Spleen (tissue), 7 donors: ENCODE data around the gene LPP.

Experiments used
- CTCF ChIP-seq, 11 experiments: fragments of 200-600 bp in 7 of 11; fragments of 450-650 bp in 4 of 11; sonication (generic) in 4 of 11; IDR thresholded peaks in 8 of 11; conservative IDR thresholded peaks in 3 of 11; 1 replicate in 7 of 11; 2 replicates in 4 of 11; pipeline versions ENCODE4 v1.4.0 to v1.8.0; 2016 to 2021; ENCODE audit warnings: antibody characterized with exemption in 11 of 11, inconsistent platforms in 4 of 11, mild to moderate bottlenecking in 1 of 11
- POLR2A ChIP-seq, 3 donors: fragments of 450-650 bp; IDR thresholded peaks; one replicate each; pipeline ENCODE4 v1.5.1; 2017; ENCODE audit warnings: antibody characterized with exemption in 3 of 3, mild to moderate bottlenecking in 1 of 3
- POLR2AphosphoS5 ChIP-seq, 3 donors: sonication (generic); formaldehyde crosslinking; IDR thresholded peaks; one replicate each; pipeline ENCODE4 v1.5.1; 2017; ENCODE audit warnings: antibody characterized with exemption in 3 of 3
- donor health status: DM: no; HTN: no; CAD: no; lungs with moderate emphysema.
- donor health status: DM: no; HTN: no; CAD: no.
- donor health status: DM: no; HTN: no; CAD: no.

DNA sequence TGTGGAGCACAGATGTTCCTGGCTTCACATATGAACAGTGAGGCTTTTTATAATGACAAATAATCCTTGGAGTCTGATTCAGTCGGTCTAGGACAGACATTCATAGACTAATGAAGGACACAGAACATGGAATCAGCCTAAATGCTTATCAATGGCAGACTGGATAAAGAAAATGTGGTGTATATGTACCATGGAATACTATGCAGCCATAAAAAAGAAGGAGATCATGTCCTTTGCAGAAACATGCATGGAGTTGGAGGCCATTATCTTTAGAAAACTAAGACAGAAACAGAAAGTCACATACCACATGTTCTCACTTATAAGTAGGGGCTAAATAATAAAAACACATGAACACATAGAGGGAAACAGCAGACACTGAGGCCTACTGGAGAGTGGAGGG lies 19.9 kb upstream of the LPP start:
- TF ChIP-seq POLR2AphosphoS5 (IDR thresholded peaks at IDR 0.05) (no peak), CTCF (IDR thresholded peaks at IDR 0.05 in 8 of 11, conservative IDR thresholded peaks at IDR 0.05 in 3 of 11) (no peak), POLR2A (IDR thresholded peaks at IDR 0.05) (no peak)
